ENCODE measurements around the gene MAGEB2. TPM values are rescaled to one million over a fixed set of nuclear protein-coding genes. Genes with fewer than 3 reads are reported as not detected.
"Not testable (repeated sequence)": the region's sequence is repeated elsewhere in the genome, so short reads cannot be mapped to it uniquely, and the experiment has no call there.

Gene MAGEB2
- polyA plus RNA-seq (ENCODE audit: insufficient read length in 4 of 4) = not detected

- DNase-seq (ENCODE audit: low read depth in 4 of 4, low spot score in 3 of 4) = no peak
These were observed at the start of gene MAGEB2 for GRCh38 chrX:30215357-30215843. Gene MAGEB2 (plus strand): TSS chrX:30215563. CDS start chrX:30218581, 3,018 bp downstream.

- no peak for DNase-seq (ENCODE audit: low read depth in 4 of 4, low spot score in 3 of 4)
These were observed 44.5 kb upstream of the MAGEB2 start for GRCh38 chrX:30170900-30171299.

GRCh38 chrX:30181353-30181752 lies 34.0 kb upstream of the MAGEB2 start:
- DNase-seq (ENCODE audit: low read depth in 4 of 4, low spot score in 3 of 4) = no peak

- no peak for DNase-seq (ENCODE audit: low read depth in 4 of 4, low spot score in 3 of 4)
These were observed 31.8 kb upstream of the MAGEB2 start for GRCh38 chrX:30183554-30183953.

- DNase-seq (ENCODE audit: low read depth in 4 of 4, low spot score in 3 of 4) = no peak
These were observed 24.9 kb upstream of the MAGEB2 start for GRCh38 chrX:30190426-30190825.

- DNase-seq (ENCODE audit: low read depth in 4 of 4, low spot score in 3 of 4) = not testable (repeated sequence)
These were observed 21.5 kb upstream of the MAGEB2 start for GRCh38 chrX:30193910-30194309.

GRCh38 chrX:30196322-30196721 lies 19.0 kb upstream of the MAGEB2 start:
- DNase-seq (ENCODE audit: low read depth in 4 of 4, low spot score in 3 of 4) = no peak

GRCh38 chrX:30212172-30212571 lies 3.2 kb upstream of the MAGEB2 start:
- no peak for DNase-seq (ENCODE audit: low read depth in 4 of 4, low spot score in 3 of 4)

GRCh38 chrX:30217465-30217864 lies 2.1 kb downstream of the MAGEB2 start:
- DNase-seq (ENCODE audit: low read depth in 4 of 4, low spot score in 3 of 4) = no peak

GRCh38 chrX:30219372-30219771 lies 4.0 kb downstream of the MAGEB2 start:
- no peak for DNase-seq (ENCODE audit: low read depth in 4 of 4, low spot score in 3 of 4)

GRCh38 chrX:30220661-30221060 lies 5.3 kb downstream of the MAGEB2 start:
- no peak for DNase-seq (ENCODE audit: low read depth in 4 of 4, low spot score in 3 of 4)

- DNase-seq (ENCODE audit: low read depth in 4 of 4, low spot score in 3 of 4) = no peak
These were observed 9.2 kb downstream of the MAGEB2 start for GRCh38 chrX:30224536-30224935.

- no peak for DNase-seq (ENCODE audit: low read depth in 4 of 4, low spot score in 3 of 4)
These were observed 13.2 kb downstream of the MAGEB2 start for GRCh38 chrX:30228526-30228925.

GRCh38 chrX:30230395-30230794 lies 15.0 kb downstream of the MAGEB2 start, which contains the start of gene MAGEB3:
Gene MAGEB3 (plus strand): TSS chrX:30230657. CDS start chrX:30235925, 5,268 bp downstream.
- DNase-seq (ENCODE audit: low read depth in 4 of 4, low spot score in 3 of 4) = no peak

- DNase-seq (ENCODE audit: low read depth in 4 of 4, low spot score in 3 of 4) = no peak
These were observed 26.5 kb downstream of the MAGEB2 start, which contains the start of gene MAGEB4 for GRCh38 chrX:30241724-30242415. Gene MAGEB4 (plus strand): TSS chrX:30242000. CDS start chrX:30242136, 136 bp downstream.

- no peak for DNase-seq (ENCODE audit: low read depth in 4 of 4, low spot score in 3 of 4)
These were observed 31.6 kb downstream of the MAGEB2 start, which contains the start of gene MAGEB1 for GRCh38 chrX:30246769-30247489. Gene MAGEB1 (plus strand): TSS chrX:30247146. CDS start chrX:30250494, 3,348 bp downstream.

- DNase-seq (ENCODE audit: low read depth in 4 of 4, low spot score in 3 of 4) = no peak
These were observed 33.5 kb downstream of the MAGEB2 start for GRCh38 chrX:30248854-30249253.

- no peak for DNase-seq (ENCODE audit: low read depth in 4 of 4, low spot score in 3 of 4)
These were observed 37.9 kb downstream of the MAGEB2 start for GRCh38 chrX:30253257-30253656.

GRCh38 chrX:30259927-30260326 lies 44.6 kb downstream of the MAGEB2 start:
- DNase-seq (ENCODE audit: low read depth in 4 of 4, low spot score in 3 of 4) = no peak

- no peak for DNase-seq (ENCODE audit: low read depth in 4 of 4, low spot score in 3 of 4)
These were observed 45.6 kb downstream of the MAGEB2 start for GRCh38 chrX:30261012-30261411.

GRCh38 chrX:30262763-30263162 lies 47.4 kb downstream of the MAGEB2 start:
- DNase-seq (ENCODE audit: low read depth in 4 of 4, low spot score in 3 of 4) = no peak
